Measurements from ENCODE around the gene ARMC3.

- TF ChIP-seq EZH2 (IDR thresholded peaks at IDR 0.05; ENCODE audit: borderline replicate concordance, low read length) (no peak), CTCF (conservative IDR thresholded peaks at IDR 0.05 in 1 of 2, IDR thresholded peaks at IDR 0.05 in 1 of 2; ENCODE audit: extremely low read depth in 1 of 2, insufficient read depth in 1 of 2, low read depth in 1 of 2, low read length in 2 of 2) (no peak)
Measured at GRCh38 chr10:22999942-23000341, 72.1 kb downstream of the ARMC3 start.

All from mammary epithelial cell (primary cell).